B cell (primary cell): ENCODE results near the gene TLE2. TPM values are rescaled to one million over a fixed set of nuclear protein-coding genes. Genes with fewer than 3 reads are reported as not detected.
A peak's percentile ranks its signal among the peaks of the same experiment; 100 is the strongest.

ENCODE experiments used
- ATAC-seq: fragments of 200-7000 bp; cut with Tn5 transposase; one replicate; pipeline ENCODE4 v1.10.0; 2021; ENCODE audit warnings: low read depth, mild to moderate bottlenecking, moderate number of reproducible peaks, moderate library complexity
- CTCF ChIA-PET: fragments of 350-600 bp; sonication (Branson Sonifier 250); formaldehyde crosslinking; loops from one replicate; lab custom pipeline; 2021; ENCODE audit warnings: antibody characterized with exemption, inconsistent platforms; lab: Charles Lee
- POLR2A ChIA-PET: fragments of 350-600 bp; sonication (Branson Sonifier 250); formaldehyde crosslinking; loops from one replicate; lab custom pipeline; 2021; ENCODE audit warnings: antibody characterized with exemption; lab: Charles Lee
- DNase-seq: peaks from one replicate; pipeline ENCODE4 v3.0.0; 2013
- H2AFZ ChIP-seq: 2 replicates; pipeline ENCODE4 v1.6.1; 2012; ENCODE audit warnings: mild to moderate bottlenecking, low read depth, low read length; ENCODE audit not compliant: insufficient read depth, poor library complexity, severe bottlenecking
- H3K27ac ChIP-seq, 2 donors: 1 replicate in 1 of 2; 2 replicates in 1 of 2; pipeline ENCODE4 v1.5.1; 2012 to 2013; ENCODE audit warnings: low read length in 2 of 2, mild to moderate bottlenecking in 2 of 2, moderate library complexity in 1 of 2
- H3K27me3 ChIP-seq, 4 experiments: fragments of 200-600 bp in 1 of 4; sonication (generic) in 1 of 4; replicated peaks in 1 of 4; 1 replicate in 2 of 4; 2 replicates in 2 of 4; pipeline versions ENCODE4 v1.6.1 to v1.7.0; 2013 to 2016; ENCODE audit warnings: low read length in 3 of 4, mild to moderate bottlenecking in 2 of 4, mixed read lengths in 1 of 4, moderate library complexity in 1 of 4; ENCODE audit not compliant: insufficient read depth in 4 of 4, control insufficient read depth in 3 of 4; ENCODE audit errors: control extremely low read depth in 1 of 4
- H3K36me3 ChIP-seq, 2 experiments: replicated peaks in 1 of 2; 1 replicate in 1 of 2; 2 replicates in 1 of 2; pipeline versions ENCODE4 v1.6.1 to v1.7.1; 2013; ENCODE audit warnings: low read length in 1 of 2; ENCODE audit not compliant: insufficient read depth in 2 of 2, control insufficient read depth in 1 of 2; ENCODE audit errors: control extremely low read depth in 1 of 2, extremely low read depth in 1 of 2
- H3K4me1 ChIP-seq, 2 donors: fragments of 200-600 bp in 1 of 2; sonication (generic) in 1 of 2; 1 replicate in 1 of 2; 2 replicates in 1 of 2; pipeline versions ENCODE4 v1.5.1 to v1.6.1; 2013 to 2017; ENCODE audit warnings: low read length in 2 of 2; ENCODE audit not compliant: control insufficient read depth in 2 of 2, insufficient read depth in 2 of 2
- H3K4me2 ChIP-seq: replicated peaks from 2 replicates; pipeline ENCODE3; 2012; ENCODE audit warnings: mild to moderate bottlenecking, low read depth, low read length; ENCODE audit not compliant: poor library complexity, severe bottlenecking
- H3K4me3 ChIP-seq, 5 experiments: fragments of 200-600 bp in 1 of 5; sonication (generic) in 1 of 5; 1 replicate in 3 of 5; 2 replicates in 2 of 5; pipeline versions ENCODE4 v1.5.1 to v1.7.0; 2011 to 2016; ENCODE audit warnings: low read length in 4 of 5, mild to moderate bottlenecking in 4 of 5, low read depth in 2 of 5, control low read depth in 1 of 5, moderate library complexity in 1 of 5; ENCODE audit not compliant: insufficient read depth in 1 of 5; ENCODE audit errors: control extremely low read depth in 1 of 5, extremely low read depth in 1 of 5
- H3K79me2 ChIP-seq: fragments of 200-600 bp; sonication (generic); one replicate; pipeline ENCODE4 v1.6.0; 2016; ENCODE audit warnings: low read length; ENCODE audit not compliant: control insufficient read depth, insufficient read depth
- H3K9ac ChIP-seq: fragments of 200-600 bp; sonication (generic); 2 replicates; pipeline ENCODE4 v1.6.1; 2017; ENCODE audit warnings: mild to moderate bottlenecking, low read length, moderate library complexity
- H3K9me3 ChIP-seq, 3 donors: one replicate each; pipeline versions ENCODE4 v1.6.1 to v1.7.1; 2013; ENCODE audit warnings: low read length in 2 of 3; ENCODE audit not compliant: control insufficient read depth in 2 of 3, insufficient read depth in 1 of 3; ENCODE audit errors: control extremely low read depth in 1 of 3
- H4K20me1 ChIP-seq: 2 replicates; pipeline ENCODE4 v1.6.0; 2012; ENCODE audit warnings: mild to moderate bottlenecking, low read length; ENCODE audit not compliant: insufficient read depth, control insufficient read depth, poor library complexity, severe bottlenecking
- H3K27ac Mint-ChIP-seq: one replicate; pipeline ENCODE4 v1.8.0; 2021; ENCODE audit warnings: mixed read lengths
- H3K27me3 Mint-ChIP-seq: one replicate; pipeline ENCODE4 v1.8.0; 2021; ENCODE audit warnings: mixed read lengths
- H3K4me1 Mint-ChIP-seq: one replicate; pipeline ENCODE4 v1.8.0; 2021; ENCODE audit warnings: mixed read lengths
- H3K4me3 Mint-ChIP-seq: one replicate; pipeline ENCODE4 v1.8.0; 2021; ENCODE audit warnings: mixed read lengths
- H3K9me3 Mint-ChIP-seq: one replicate; pipeline ENCODE4 v1.8.0; 2022; ENCODE audit warnings: mixed read lengths; ENCODE audit not compliant: insufficient read depth
- CTCF ChIP-seq: fragments of 200-600 bp; IDR thresholded peaks from one replicate; pipeline ENCODE4 v1.8.0; 2022; ENCODE audit warnings: antibody characterized with exemption, mild to moderate bottlenecking
- EZH2 ChIP-seq: IDR thresholded peaks from 2 replicates; pipeline ENCODE4 v1.6.1; 2012; ENCODE audit warnings: borderline replicate concordance, low read depth, mild to moderate bottlenecking, moderate library complexity, low read length; ENCODE audit not compliant: insufficient read depth, poor library complexity, severe bottlenecking
- WGBS: methylation state at CpG from one replicate; pipeline ENCODE4 v1.1.5; 2013; ENCODE audit warnings: missing lambda C conversion rate; ENCODE audit not compliant: insufficient coverage; 5-methylcytosine and 5-hydroxymethylcytosine counted together
- intact Hi-C: fragments of 100-400 bp; cut with micrococcal nuclease; formaldehyde crosslinking; loops from one replicate; pipeline ENCODE4 v1.10.0; 2022
- polyA plus RNA-seq: library from polyadenylated mRNA; depleted of rRNA; stranded (reverse); fragments of >200 nt; gene quantifications from 2 replicates; pipeline ENCODE4 v1.2.3, GENCODE V29; 2012
- total RNA-seq, 2 donors: library from RNA; stranded (reverse); fragments of 120-200 nt in 1 of 2; gene quantifications; 1 replicate in 1 of 2; 2 replicates in 1 of 2; pipeline versions ENCODE4 v1.2.3 to v1.2.4, GENCODE V29; 2013 to 2022

Gene TLE2
- total and polyA plus RNA-seq, 2 donors (not counting 1 experiment from before 2014, with no cell fraction given): 3.0 to 5.3 TPM

GRCh38 chr19:2978772-2979171, 50.3 kb downstream of the TLE2 start:
- peaks cover 5% of the 10 kb centered on the region for H3K27me3 Mint-ChIP-seq
- H3K4me1 Mint-ChIP-seq: peaks cover 27% of the 10 kb centered on the region
- Histone ChIP-seq H3K79me2 (no peaks in the 10 kb centered on the region), H3K4me2 (no peak overlapping the region), H3K9me3 (peaks cover 0 to 4% (median 0%) of the 10 kb centered on the region in 3 donors), H2AFZ (no peak overlapping the region), H3K36me3 (no peaks in the 10 kb centered on the region), H4K20me1 (no peaks in the 10 kb centered on the region), H3K27ac (no peak overlapping the region), H3K27me3 (peaks cover 0 to 6% (median under 1%) of the 10 kb centered on the region in 4 experiments), H3K4me1 (peaks cover 23 to 36% of the 10 kb centered on the region in 2 donors), H3K9ac (no peak overlapping the region), H3K4me3 (no peak overlapping the region)
- DNase-seq (no peak), ATAC-seq (no peak)
- no peak for TF ChIP-seq EZH2
- TF ChIP-seq CTCF: no peak
- no peaks in the 10 kb centered on the region for H3K9me3 Mint-ChIP-seq
- CTCF ChIA-PET: no interaction called here
- no peak overlapping the region for H3K27ac Mint-ChIP-seq
- no peak overlapping the region for H3K4me3 Mint-ChIP-seq
- intact Hi-C loops: no loop called here
- POLR2A ChIA-PET: interaction anchor here (0.6 kb wide), 1 partner anchor 85 kb away, joined by 7 read pairs; no protein-coding TSS in a partner anchor
- WGBS: 94% methylated on average over 5 of the region's 9 CpGs

- peaks cover 18 to 31% of the 10 kb centered on the region in 2 donors for H3K4me1 ChIP-seq
- no peaks in the 10 kb centered on the region for H3K36me3 ChIP-seq
- peaks cover 0 to 5% (median 0%) of the 10 kb centered on the region in 4 experiments for H3K27me3 ChIP-seq
- DNase-seq (no peak), ATAC-seq (no peak)
- no peaks in the 10 kb centered on the region for H3K79me2 ChIP-seq
- H3K9me3 ChIP-seq: peaks cover 0 to 4% (median 0%) of the 10 kb centered on the region in 3 donors
- H3K27ac ChIP-seq: no peak overlapping the region
- H3K4me3 ChIP-seq: no peak overlapping the region
- peaks cover 22% of the 10 kb centered on the region for H3K4me1 Mint-ChIP-seq
- H3K4me3 Mint-ChIP-seq: peak overlapping the region; percentile 96
- H2AFZ ChIP-seq: no peak overlapping the region
- POLR2A ChIA-PET: interaction anchor here (0.6 to 1.8 kb wide), 3 partner anchors 57 to 1074 kb away, joined by 4 to 9 read pairs (median 7); no protein-coding TSS in a partner anchor
- H3K27me3 Mint-ChIP-seq: peaks cover 3% of the 10 kb centered on the region
- 89% methylated on average over 10 of the region's 11 CpGs for WGBS
- CTCF ChIA-PET: interaction anchor here (1.2 kb wide), 1 partner anchor 130 kb away, joined by 4 read pairs; no protein-coding TSS in a partner anchor
- no peaks in the 10 kb centered on the region for H3K9me3 Mint-ChIP-seq
- no peaks in the 10 kb centered on the region for H4K20me1 ChIP-seq
- intact Hi-C loops: no loop called here
- H3K4me2 ChIP-seq: peak overlapping the region; percentile 96
- H3K27ac Mint-ChIP-seq: no peak overlapping the region
- H3K9ac ChIP-seq: no peak overlapping the region
- TF ChIP-seq CTCF (no peak), EZH2 (no peak)
Observed at GRCh38 chr19:2978166-2978767, 50.8 kb downstream of the TLE2 start.
